Measurements from ENCODE around the gene NAALADL2.
A peak's percentile ranks its signal among the peaks of the same experiment; 100 is the strongest.

The NAALADL2 gene

DNA sequence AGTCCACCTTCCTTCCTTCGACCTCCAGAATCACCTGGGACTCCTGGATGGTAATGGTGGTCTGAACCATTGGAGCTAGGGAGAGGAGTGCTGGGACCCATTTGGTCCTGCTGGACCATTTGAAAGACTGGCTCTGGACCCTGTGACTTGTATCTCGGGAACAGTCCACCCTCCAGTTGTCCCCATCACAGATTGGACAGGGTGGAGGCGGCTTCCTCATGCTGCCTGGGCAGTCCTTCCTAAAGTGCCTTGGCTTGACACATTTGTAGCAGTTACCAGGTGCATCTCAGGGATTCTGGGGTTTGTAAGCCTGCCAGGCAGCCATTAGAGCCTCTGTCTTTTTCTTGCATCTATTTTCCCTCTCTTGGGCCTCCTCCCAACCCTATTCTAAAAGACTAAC lies 758.1 kb downstream of the NAALADL2 start:
- no peak for DNase-seq

DNA sequence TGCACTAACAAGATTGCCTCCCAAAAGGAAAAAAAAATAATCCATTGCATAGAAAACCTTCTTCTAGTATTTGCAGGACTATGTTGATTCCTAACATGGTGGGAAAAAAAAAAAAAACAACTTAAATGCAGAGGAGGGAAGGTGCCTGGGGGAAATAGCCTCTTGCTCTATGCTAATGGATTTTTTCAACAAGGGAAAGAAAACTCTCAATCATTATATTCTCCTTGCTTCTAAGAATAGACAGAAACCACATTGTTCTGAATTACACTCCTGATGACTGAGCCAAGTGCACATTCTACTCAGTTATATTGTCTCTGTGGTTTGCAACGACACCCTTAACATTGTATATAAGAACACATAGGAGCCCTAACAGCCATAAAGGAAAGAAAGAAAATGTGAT lies 760.2 kb downstream of the NAALADL2 start:
- DNase-seq = no peak

DNA sequence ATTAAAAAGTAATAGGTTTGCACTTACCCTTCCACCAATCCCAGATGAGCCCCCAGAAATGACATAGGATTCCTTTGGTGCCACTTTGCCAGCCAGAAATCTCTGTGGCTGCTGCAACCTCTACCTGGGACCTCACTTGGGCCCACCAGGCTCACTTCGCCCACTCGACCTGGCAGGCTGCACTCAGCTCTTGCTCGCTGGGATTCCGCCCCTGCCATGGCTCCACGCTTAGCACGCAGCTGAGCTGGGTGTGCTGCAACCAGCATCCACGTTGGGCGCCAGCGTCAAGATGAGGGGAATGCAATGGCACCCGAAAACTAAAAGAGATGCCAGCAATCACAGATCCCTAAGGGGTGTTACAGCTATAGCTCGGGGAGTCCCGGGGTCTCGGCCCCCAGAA lies 761.0 kb downstream of the NAALADL2 start:
- no peak for DNase-seq

DNA sequence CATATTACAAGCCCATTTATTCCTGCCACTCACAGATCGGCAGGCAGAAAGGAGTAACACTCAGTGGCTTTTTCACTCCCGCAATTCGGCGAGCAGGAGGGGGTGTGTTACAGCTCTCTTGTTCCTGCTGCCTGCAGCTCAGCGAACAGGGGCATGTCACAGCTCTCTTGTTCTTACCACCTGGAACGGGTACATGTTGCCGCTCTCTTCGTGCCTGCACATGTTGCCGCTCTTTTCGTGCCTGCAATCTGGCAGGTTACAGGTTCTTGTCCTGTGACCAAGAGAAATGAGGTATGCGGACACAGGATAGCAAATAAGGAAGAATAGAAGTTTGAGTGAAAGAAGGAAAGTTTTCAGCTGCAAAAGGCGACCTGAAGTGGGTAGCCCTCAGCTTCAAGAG lies 761.4 kb downstream of the NAALADL2 start:
- DNase-seq = no peak

DNA sequence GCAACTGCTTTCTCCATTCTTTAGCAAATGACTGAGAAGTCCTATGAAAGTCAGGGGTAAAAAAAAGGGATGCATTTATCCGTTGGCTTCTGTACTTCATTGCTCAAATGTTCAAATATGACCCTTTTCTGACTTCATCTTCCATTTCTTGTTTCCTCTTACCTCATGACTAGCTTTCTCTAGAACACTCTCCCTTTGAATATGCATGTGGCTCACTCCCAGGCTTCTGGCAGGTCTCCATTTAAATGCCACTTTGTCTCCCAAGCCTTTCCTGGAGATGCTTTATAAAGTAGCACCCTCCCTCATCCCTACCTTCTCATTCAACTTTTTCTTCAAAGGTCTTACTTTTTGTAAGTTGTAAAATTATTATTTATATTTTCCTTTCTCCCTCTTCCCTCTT lies 781.8 kb downstream of the NAALADL2 start:
- no peak for DNase-seq

DNA sequence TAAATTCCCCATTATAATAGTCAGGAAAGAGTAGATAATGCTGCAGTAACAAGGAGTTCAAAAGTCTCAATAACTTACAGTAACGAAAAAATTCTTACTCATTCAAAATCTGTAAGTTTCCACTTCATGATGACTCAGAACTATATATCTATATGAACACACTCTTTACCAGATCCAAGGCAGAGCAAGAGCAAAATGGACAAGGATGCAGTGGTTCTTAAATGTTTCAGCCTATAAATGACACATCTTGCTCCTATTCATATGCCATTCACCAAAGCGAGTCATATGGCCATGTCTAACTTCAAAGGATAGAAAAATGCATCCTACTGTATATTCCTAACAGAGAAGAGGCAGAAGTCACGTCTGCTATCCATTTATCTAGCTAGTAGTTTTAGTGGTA lies 787.7 kb downstream of the NAALADL2 start:
- no peak for DNase-seq

DNA sequence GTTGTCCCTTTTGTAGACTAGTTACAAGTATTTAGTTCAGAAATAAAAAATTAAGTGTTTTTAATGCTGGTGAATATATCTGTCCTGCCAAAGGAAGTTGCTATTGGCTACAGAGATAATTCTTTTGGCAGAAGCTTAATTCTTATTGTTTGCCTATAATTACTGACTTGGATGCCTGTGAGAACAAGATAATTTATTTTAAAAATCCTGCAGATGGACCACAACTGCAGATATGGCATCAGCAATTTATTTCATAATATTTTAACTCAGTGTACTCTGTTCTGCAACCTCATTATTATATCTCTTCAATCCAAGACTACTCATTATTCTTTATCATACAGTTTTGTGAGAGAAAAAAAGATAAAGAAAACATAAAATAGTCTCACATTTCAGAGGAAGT lies 789.8 kb downstream of the NAALADL2 start:
- no peak for DNase-seq

DNA sequence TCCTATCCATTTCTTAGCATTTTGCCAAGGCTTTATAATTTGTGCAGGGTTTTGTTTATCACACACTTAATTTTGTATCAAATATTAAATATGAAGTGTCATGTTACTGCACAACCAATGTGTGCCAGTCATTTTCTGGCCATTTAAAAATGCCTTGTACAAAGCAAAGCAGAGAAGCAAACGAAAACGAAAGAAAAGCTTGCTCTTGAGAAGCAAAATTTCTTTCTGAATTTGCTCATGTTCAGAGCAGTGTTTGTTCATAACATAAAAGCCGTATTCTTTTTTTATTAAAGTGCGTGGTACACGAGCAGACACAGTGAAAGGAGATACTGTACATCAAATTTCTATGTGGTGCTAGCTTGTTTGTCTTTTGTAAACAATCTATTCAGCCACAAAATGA lies 792.6 kb downstream of the NAALADL2 start:
- peak; percentile 9 for DNase-seq

DNA sequence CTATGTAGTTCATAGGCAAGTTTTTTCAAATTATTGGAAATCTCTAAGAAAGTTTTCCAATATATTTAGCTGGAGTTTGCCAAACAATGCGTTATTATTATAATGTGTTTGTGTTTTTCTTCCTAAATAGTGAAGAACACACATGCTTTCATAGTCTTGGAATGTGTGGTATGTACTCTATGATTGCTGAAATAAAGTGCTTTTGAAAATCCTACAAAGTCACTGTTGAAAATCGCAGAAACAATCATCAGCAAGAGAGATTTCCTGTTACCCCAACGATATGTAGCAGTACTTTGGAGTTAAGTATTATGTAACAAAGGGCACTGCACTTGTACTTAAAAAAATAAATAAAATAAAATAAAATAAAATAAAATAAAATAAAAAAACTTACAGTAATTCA lies 796.2 kb downstream of the NAALADL2 start:
- DNase-seq = no peak

DNA sequence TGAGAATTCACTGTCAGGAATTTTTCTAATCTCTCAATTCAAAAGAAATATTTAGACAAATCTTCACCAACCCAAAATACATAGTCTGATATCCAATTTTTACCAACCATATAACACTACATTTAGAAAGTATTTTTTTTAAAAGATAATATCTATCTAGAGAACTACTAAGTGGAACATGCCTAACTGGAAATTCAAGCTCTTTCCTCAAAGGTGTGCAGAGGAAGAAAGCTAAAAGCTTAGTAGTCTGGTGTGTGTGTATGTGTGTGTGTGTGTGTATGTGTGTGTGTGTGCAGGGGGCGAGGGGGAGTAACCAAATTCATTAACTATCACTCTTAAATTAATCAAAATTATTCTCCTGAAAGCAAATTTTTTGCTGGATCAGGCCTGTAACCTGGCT lies 797.3 kb downstream of the NAALADL2 start:
- DNase-seq = no peak

DNA sequence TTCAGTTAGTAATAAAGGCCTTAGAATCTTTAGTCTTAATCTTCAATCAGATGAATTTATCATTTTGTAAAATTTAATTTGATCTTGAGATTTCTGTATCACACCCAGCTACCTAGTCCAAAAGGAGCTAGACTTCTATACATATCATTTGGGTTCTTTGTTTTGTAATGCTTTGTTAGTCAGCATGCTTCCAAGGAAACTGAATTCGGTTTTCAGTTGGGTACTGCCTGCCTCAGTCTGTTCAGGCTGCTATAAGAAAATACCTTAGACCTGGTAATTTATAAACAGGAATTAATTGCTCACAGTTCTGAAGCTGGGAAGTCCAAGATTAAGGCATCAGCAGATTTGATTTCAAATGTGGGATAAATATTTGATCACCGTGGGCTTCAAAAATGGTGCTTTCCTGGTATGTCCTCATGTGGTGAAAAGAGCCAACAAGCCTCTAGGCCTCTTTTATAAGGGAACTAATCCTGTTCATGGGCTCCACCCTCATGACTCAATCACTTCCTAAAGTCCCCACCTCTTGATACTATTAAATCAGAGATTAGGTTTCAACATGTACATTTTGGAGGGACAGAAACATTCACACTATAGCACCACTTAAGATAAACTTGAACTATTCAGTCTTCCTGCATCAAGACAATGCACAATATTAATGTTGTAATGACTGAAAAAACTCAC lies 800.7 kb downstream of the NAALADL2 start:
- DNase-seq = no peak

DNA sequence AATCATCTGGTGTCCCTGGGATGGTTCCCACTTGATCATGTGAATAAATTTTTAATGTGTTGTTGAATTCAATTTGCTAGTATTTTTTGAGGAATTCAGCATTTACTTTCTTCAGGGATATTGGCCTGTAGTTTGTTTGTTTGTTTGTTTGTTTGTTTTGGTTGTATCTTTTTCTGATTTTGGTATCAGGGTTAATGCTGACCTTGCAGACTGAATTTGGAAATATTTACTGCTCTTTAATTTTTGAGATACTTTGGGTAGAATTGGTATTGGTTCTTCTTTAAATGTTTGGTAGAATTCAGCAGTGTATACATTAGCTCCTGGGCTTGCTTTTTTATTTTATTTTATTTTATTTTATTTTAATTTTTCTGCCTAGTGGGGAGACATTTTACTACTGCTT lies 803.7 kb downstream of the NAALADL2 start:
- no peak for DNase-seq

DNA sequence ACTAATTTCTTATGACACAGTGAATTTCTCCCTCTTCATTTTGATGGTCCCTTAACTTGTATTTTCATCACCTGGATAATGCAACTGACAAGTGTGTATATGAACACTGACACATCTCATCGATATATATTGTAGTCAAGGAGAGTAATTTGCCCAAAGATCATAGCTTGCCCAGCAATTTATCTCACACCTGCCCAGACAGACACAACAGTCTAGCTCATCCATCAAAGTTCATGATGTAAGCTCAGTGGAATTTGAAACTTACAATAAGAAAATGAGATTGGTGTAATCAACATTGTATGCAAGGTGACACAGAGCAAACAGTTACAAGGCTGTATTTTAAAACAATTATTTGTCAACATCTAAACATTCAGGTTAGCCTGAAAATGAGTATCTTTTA lies 805.8 kb downstream of the NAALADL2 start:
- DNase-seq = peak; percentile 36

DNA sequence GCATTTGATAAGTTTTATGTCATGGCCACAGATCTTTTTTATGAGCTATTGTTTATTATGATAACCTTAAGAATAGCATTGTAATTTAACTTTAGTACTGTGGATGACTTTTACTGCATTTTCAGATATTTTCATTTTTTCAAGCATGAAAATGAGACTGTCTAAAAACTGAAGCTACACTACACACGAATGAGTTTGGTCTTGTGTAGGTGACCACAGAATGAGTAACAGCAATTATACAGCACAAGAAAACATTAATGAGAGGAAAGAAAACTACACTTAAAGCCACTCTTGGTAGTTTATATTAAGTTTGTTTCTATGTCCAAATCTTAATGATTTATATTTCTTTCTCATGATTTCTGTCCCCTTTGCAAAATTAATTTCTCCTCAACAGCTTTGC lies 809.2 kb downstream of the NAALADL2 start:
- DNase-seq = no peak

DNA sequence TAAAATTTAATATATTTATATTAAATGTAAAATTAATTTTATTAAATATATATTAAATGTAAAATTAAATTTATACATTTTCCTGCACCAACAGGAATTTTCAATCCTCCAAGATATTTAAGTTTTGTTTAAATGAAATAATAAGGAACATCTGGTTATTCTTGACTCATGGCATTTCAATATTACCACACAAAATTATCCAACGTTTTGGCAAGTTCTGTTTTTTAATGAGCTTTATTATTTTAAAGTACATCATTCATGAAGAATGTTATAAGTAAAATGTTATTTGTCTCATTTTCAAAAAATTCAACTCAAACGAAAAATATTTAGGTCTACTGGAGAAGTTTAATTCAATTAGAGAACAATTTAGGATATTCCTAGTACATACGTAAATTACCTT lies 811.4 kb downstream of the NAALADL2 start:
- no peak for DNase-seq

DNA sequence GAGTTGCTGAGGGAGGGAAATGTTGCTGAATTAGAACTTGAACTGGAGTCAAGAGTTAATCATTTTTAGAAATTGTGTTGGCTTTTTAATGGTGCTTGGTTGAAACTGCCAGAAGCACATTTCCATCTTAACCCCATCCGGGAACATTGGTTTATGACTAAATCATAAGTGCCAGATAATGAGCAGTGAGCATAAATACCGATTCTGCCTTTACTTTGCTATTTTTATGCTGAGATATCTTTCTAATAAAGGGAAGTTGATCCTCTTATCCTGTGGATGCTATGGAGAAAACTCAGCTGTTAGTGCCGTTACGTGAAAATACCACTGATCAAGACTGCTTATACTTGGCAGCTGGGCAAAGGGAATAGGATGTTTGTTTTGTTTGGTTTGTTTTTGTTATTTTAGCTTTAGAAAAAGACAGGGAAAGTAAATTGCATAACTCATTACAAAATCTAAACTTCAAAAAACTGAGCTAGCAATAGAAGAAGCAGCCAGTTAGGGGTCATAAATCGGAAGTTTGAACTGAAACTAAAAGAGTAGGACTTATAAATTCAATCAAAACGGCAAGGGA lies 813.1 kb downstream of the NAALADL2 start:
- no peak for DNase-seq

DNA sequence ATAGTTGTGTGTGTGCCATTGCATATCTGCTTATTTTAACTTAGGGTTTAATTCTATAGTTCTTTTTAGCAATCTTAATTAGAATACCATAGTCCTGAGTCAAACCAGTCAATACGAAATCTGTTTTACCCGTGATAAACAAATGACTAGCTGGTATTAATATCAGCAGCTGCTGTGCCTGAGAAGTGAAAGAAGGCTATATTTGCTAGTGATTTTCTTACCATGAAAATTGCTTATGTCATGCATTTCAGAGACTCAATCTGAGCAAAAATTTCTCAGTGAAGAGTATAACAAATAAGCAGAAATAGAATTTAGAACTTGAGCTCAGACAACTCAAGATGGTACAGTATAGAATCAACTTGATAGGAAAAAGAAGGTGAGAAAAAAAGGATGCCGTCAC lies 820.4 kb downstream of the NAALADL2 start:
- no peak for DNase-seq

DNA sequence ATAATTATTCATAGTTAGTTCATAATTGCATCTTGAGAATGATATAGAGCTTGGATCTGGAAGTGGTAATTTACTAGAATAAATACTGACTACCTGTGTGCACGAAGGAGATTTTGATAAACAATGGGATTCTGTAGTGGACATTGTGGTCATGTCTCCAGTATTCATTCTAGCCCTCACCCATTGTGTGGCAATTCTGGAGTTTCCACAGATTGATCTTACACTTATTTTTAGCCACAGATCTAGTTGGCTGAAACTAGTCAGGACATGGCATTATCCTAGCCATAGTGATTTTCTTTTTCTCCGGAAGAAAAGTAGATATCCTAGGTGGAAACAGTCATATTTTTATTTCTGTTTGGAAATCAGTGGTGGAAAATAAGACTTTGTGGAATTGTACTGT lies 833.1 kb downstream of the NAALADL2 start:
- no peak for DNase-seq

DNA sequence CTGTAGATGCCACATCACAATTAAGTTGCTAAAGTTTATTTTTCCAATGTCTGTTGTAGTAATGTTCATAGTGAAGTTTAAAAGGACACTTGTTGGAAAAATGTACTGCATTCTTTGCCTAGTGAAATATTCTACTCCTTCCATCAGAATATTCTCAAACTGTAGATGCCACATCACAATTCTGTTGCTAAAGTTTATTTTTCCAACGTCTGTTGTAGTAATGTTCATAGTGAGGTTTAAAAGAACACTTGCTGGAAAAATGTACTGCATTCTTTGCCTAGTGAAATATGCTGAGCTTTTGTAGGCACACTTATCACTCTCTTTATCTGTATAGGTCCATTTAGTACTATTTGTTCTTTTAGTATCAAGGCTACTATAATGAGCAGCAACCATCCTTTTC lies 836.1 kb downstream of the NAALADL2 start:
- DNase-seq = no peak

DNA sequence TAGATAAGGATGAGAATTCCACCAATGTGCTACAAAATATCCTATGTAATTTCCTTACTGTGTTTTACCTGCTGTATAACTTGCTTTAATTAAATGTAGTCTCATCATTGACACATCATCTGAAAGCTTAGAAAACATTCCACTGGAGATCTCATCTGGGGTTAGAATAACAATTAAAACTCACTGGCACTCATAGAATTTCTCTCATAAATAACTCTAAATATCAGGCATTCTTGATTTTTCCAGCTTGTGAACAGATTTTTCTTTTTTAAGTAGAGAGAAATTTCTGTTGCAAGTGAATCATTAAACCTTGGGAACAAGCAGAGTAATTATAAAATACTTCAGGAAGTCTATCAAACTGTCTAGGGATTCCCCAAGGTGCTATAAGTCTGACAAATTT lies 843.8 kb downstream of the NAALADL2 start:
- no peak for DNase-seq

DNA sequence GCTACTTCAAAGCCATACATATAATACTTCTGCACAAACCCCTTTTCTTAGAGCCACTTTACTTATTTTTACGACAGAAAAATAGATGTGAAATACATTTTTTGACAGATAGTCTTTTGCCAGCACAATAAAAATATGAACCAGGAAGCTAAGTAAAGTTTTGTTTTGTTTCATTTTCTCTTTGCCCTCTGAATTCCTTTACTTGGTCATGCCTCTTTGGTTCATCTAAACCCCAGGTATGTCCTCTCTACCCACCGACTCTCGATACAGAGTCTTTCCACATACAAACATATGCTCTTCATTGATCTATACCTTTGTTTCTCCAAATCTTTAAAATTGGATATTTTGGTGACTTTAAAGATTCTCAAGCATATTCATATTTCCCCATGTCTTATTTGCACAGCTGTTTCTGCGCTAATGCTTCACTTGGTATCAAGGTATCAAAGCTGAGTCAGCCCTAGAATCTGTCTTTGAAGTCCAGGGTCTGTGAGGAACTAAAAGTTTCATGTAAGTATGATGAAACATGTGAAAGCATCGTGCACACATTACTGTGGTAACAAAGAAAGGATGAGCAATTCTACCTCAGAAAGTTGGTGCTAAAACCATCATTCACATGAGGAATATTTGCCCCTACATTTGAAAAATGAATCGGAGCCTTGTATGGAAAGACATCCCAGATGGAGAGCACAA lies 845.4 kb downstream of the NAALADL2 start:
- no peak for DNase-seq

DNA sequence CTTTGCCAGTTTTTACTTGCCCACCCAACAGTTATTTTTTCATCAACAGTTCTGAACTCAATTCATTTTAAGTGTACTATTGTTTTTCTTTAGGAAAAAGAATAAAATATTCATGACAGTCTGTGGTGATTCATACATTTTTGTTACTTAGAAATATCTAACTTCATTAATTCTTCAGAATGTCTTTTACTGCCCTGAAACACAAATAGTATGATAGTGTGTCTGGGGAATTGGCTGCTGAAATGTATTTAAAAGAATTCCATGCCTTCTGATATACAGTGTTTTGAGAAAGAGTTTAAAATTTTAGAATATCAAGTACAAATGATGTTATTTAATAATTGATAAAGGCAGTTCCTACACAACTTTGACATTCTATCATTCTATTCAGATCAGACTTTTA lies 854.1 kb downstream of the NAALADL2 start:
- DNase-seq = no peak

DNA sequence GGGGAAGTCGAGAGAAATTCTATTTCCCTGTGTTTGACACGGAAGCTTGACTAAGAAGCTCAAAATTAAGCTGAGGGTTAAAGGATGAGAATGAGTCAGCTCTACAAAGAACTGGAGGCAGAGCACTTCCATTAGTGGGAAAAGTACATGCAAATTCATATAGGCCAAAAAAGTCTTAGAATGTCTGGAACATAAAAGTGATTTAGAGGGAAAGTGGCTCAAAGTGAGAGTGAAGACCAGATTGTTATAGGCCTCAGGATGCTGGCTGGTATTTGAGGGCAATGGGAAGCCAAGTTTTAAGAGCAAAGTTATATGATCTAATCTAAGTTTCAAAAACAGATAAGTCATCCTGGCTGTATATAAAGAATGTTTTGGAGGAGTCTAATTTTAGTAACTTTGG lies 857.3 kb downstream of the NAALADL2 start:
- no peak for DNase-seq

DNA sequence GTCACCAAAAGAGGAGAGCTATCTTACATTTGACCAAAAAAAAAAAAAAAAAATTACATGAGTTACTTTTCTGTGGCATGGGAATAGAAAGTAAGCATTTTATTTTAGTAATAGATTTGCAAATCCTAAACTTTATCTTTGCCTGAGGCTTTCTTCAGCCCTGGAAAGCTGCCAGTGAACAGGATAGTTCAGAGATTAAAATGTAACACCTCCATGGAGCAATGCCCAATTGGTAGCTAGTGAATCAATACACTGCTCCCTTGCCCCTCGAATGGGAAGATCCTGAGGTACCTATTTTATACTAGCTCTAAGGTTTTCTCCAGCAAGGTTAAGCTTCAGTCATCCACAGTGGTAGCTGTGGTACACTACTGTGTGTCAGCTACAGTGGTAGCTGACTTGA lies 867.1 kb downstream of the NAALADL2 start:
- no peak for DNase-seq

DNA sequence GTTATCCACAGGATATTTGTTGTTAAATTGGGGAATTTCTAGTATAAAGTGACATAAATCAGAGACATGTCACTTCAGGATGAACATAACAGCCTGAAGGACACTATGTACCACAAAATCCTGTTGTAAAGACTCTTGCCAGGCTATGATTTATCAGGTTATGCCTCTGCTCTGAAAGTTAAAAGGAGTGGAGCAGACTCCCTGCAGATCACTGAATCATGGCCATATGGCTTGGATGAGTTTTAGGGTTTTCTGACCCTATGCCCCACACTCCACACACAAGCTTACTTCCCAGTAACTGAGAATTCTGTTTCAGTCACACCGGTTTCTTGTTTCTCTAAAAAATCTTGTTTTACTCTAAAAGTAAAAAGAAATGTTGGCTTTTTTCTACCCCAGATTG lies 869.4 kb downstream of the NAALADL2 start:
- no peak for DNase-seq

Data from NCI-H146 (cell line).